ENCODE results near the gene GNB5. TPM values are rescaled to one million over a fixed set of nuclear protein-coding genes. Genes with fewer than 3 reads are reported as not detected.
"Not testable (repeated sequence)": the region's sequence is repeated elsewhere in the genome, so short reads cannot be mapped to it uniquely, and the experiment has no call there.

The GNB5 gene
- total RNA-seq, 3 donors from 2014 or later = 5.5 to 23.0 (median 6.3) TPM

GRCh38 chr15:52083603-52084002 is 107.6 kb downstream of the GNB5 start:
- DNase-seq = no peak
- ATAC-seq = peak; percentile 58
- intact Hi-C loops (cut with DNase I, micrococcal nuclease) = loop anchor here in 1 of 2 donors (10.0 kb wide), 1 partner anchor 119 kb away; no protein-coding TSS in a partner anchor

DNA sequence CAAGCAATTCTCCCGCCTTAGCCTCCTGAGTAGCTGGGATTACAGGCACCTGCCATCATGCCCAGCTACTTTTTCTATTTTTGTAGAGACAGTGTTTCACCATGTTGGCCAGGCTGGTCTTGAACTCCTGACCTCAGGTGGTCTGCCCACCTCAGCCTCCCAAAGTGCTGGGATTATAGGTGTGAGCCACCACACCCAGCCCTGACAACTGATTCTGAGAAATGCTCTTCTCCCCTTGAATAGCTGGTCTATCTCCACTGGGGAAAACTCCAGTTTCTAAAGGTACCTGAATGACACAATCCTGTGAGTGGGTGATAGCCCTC is 108.2 kb downstream of the GNB5 start:
- H3K4me3 ChIP-seq; H3K36me3 ChIP-seq (ENCODE audit: low read depth); H3K4me1 ChIP-seq (ENCODE audit: low read depth); DNase-seq; ATAC-seq: not testable (repeated sequence)
- peaks cover 11% of the 10 kb centered on the region for H3K9me3 ChIP-seq
- intact Hi-C loops (cut with DNase I, micrococcal nuclease) = loop anchor here in 1 of 2 donors (10.0 kb wide), 1 partner anchor 118 kb away; no protein-coding TSS in a partner anchor

More at GRCh38 chr15:52083603-52084002, 107.6 kb downstream of the GNB5 start:
- peaks cover 4% of the 10 kb centered on the region for H3K4me1 ChIP-seq (ENCODE audit: low read depth)
- no peak overlapping the region for H3K4me3 ChIP-seq
- no peaks in the 10 kb centered on the region for H3K36me3 ChIP-seq (ENCODE audit: low read depth)
- H3K9me3 ChIP-seq = peaks cover 11% of the 10 kb centered on the region
- TF ChIP-seq CTCF (IDR thresholded peaks at IDR 0.05) = no peak

DNA sequence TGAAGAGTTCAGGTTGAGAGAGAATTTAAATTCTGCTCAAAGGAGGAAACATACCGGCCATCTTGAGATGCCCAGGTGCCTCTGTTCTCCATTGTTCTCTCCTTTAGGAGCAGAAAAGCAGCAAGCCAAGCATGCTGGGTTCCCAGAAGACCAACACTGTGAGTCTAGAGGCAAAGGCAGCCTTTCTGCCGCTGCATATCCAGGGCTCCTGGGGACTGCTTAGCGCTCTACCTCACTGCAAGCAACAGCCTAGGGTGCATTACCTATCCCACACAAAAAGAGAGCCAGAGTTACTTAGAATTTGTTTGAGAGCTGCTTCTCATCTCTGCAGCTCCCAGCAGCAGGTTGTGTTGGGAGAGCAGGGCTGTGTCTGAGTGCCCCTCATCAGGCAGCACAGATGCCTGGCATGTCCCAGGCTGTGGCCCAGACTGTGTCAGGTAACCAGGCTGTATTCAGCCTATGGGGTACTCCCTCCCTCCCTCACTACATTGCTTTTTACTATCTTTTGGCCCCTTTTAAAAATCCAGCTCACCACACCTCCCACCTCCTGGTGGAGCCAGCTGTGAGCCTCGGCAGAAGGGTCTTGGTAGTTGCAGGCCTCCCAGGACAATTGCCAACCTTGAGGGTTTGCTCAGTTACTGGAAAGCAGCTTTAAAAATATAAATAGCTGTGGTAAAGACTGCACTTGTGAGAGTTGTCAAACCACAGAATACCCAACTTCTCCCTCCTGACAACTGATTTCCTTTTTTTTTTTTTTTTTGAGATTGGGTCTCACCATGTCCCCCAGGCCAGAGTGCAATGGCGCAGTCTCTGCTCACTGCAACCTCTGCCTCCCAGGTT is 108.8 kb downstream of the GNB5 start:
- Histone ChIP-seq H3K4me1 (ENCODE audit: low read depth) (peaks cover 6% of the 10 kb centered on the region), H3K9me3 (peaks cover 11% of the 10 kb centered on the region), H3K36me3 (ENCODE audit: low read depth) (no peaks in the 10 kb centered on the region), H3K4me3 (no peak overlapping the region)
- intact Hi-C loops (cut with DNase I, micrococcal nuclease) = loop anchor here in 1 of 2 donors (10.0 kb wide), 1 partner anchor 118 kb away; no protein-coding TSS in a partner anchor
- ATAC-seq (peak; percentile 13), DNase-seq (no peak)
- TF ChIP-seq CTCF (IDR thresholded peaks at IDR 0.05) = no peak

GRCh38 chr15:52080706-52081392 is 110.3 kb downstream of the GNB5 start:
- Histone ChIP-seq H3K36me3 (ENCODE audit: low read depth) (no peaks in the 10 kb centered on the region), H3K4me1 (ENCODE audit: low read depth) (peaks cover 12% of the 10 kb centered on the region), H3K9me3 (no peaks in the 10 kb centered on the region), H3K4me3 (no peak overlapping the region)
- intact Hi-C loops (cut with DNase I, micrococcal nuclease) = loop anchor here in 1 of 2 donors (10.0 kb wide), 1 partner anchor 116 kb away; no protein-coding TSS in a partner anchor
- DNase-seq = no peak
- TF ChIP-seq CTCF (IDR thresholded peaks at IDR 0.05) = no peak
- no peak for ATAC-seq

DNA sequence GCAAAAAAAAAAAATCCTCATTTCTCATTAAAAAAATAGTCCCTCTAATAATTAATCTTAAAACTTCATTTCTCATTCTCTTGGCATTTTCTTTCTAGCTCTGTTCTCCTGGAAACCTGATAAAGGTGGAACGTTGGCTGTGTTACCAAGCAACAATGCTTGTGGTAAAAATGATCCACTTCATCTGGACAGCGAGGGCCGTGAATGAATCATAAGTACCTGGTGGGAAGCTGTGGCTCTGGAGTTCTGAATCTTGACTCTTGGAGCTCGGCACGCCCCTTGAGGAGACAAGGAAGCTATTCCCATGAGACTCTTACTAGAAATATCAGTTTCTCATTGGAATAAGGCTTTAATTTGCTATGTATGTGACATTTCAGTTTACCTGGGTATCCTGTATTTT is 111.2 kb downstream of the GNB5 start:
- no peak overlapping the region for H3K4me3 ChIP-seq
- H3K36me3 ChIP-seq (ENCODE audit: low read depth) = no peaks in the 10 kb centered on the region
- ATAC-seq = no peak
- H3K9me3 ChIP-seq = no peaks in the 10 kb centered on the region
- intact Hi-C loops (cut with DNase I, micrococcal nuclease) = loop anchor here in 1 of 2 donors (10.0 kb wide), 1 partner anchor 115 kb away; no protein-coding TSS in a partner anchor
- no peak for TF ChIP-seq CTCF (IDR thresholded peaks at IDR 0.05)
- no peak for DNase-seq
- H3K4me1 ChIP-seq (ENCODE audit: low read depth) = peaks cover 12% of the 10 kb centered on the region

Measured in mucosa of descending colon (tissue), 3 donors.